SU-DHL-6 (cell line): ENCODE data around the gene CD2.

Experiments
- H2AFZ ChIP-seq: fragments of 200-600 bp; sonication (generic); 2 replicates; pipeline ENCODE4 v1.6.1; 2014; ENCODE audit warnings: low read depth, mild to moderate bottlenecking, moderate library complexity, mixed read lengths, antibody characterized with exemption, low read length; ENCODE audit not compliant: severe bottlenecking
- H3F3A ChIP-seq: fragments of 200-600 bp; shearing (Covaris generic); 2 replicates; pipeline ENCODE4 v1.6.0; 2016; ENCODE audit warnings: antibody characterized with exemption, mild to moderate bottlenecking; ENCODE audit not compliant: insufficient read depth
- H3K27ac ChIP-seq: fragments of 200-600 bp; sonication (generic); 2 replicates; pipeline ENCODE4 v1.5.1; 2016; ENCODE audit warnings: low read depth, mild to moderate bottlenecking, low read length, moderate library complexity, mixed read lengths
- H3K27me3 ChIP-seq: fragments of 200-600 bp; sonication (generic), shearing (Covaris generic); 2 replicates; pipeline ENCODE4 v1.6.0; 2014; ENCODE audit warnings: mild to moderate bottlenecking, low read length
- H3K36me3 ChIP-seq: fragments of 200-600 bp; sonication (generic); 2 replicates; pipeline ENCODE4 v1.6.1; 2014; ENCODE audit warnings: mild to moderate bottlenecking, low read length, mixed read lengths
- H3K4me2 ChIP-seq: fragments of 300-600, 200-600 bp; shearing (Covaris generic), sonication (generic); 2 replicates; pipeline ENCODE4 v1.6.0; 2014; ENCODE audit warnings: low read length, low read depth, mild to moderate bottlenecking; ENCODE audit not compliant: poor library complexity, severe bottlenecking
- H3K4me3 ChIP-seq: fragments of 200-600 bp; sonication (generic); 2 replicates; pipeline ENCODE4 v1.5.1; 2014; ENCODE audit warnings: antibody characterized with exemption, low read length, mild to moderate bottlenecking, mixed read lengths; ENCODE audit not compliant: insufficient read depth, poor library complexity, severe bottlenecking
- H3K79me2 ChIP-seq: fragments of 200-600 bp; sonication (generic); 2 replicates; pipeline ENCODE4 v1.6.1; 2014; ENCODE audit warnings: mild to moderate bottlenecking, low read length, moderate library complexity; ENCODE audit not compliant: insufficient read depth
- H3K9ac ChIP-seq: fragments of 200-600 bp; sonication (generic); 2 replicates; pipeline ENCODE4 v1.7.0; 2014; ENCODE audit warnings: mild to moderate bottlenecking, low read length
- H3K9me2 ChIP-seq: fragments of 200-600 bp; sonication (generic); replicated peaks from 2 replicates; pipeline ENCODE4 v1.6.1; 2014; ENCODE audit warnings: low read length; ENCODE audit not compliant: insufficient read depth
- H3K9me3 ChIP-seq: fragments of 200-600 bp; sonication (generic); 2 replicates; pipeline ENCODE4 v1.6.1; 2014; ENCODE audit warnings: low read length, mixed read lengths; ENCODE audit not compliant: insufficient read depth
- H4K20me1 ChIP-seq: fragments of 200-600 bp; sonication (generic); 2 replicates; pipeline ENCODE4 v1.6.1; 2014; ENCODE audit warnings: low read depth, mild to moderate bottlenecking, antibody characterized with exemption, low read length, moderate library complexity, mixed read lengths
- EZH2phosphoT487 ChIP-seq: fragments of 200-600 bp; sonication (generic), shearing (Covaris generic); conservative IDR thresholded peaks from 2 replicates; pipeline ENCODE4 v1.6.1; 2018; ENCODE audit warnings: mild to moderate bottlenecking, antibody characterized with exemption, low read length, moderate library complexity, mixed read lengths
- TF ChIP-seq, protein P1 (sequence below): fragments of 200-600 bp; sonication (generic); IDR thresholded peaks from one replicate; pipeline ENCODE4 v1.5.1; 2017; ENCODE audit warnings: antibody characterized with exemption, mild to moderate bottlenecking, low read length, moderate library complexity; ENCODE audit not compliant: insufficient read depth, poor library complexity, severe bottlenecking

Gene CD2

DNA sequence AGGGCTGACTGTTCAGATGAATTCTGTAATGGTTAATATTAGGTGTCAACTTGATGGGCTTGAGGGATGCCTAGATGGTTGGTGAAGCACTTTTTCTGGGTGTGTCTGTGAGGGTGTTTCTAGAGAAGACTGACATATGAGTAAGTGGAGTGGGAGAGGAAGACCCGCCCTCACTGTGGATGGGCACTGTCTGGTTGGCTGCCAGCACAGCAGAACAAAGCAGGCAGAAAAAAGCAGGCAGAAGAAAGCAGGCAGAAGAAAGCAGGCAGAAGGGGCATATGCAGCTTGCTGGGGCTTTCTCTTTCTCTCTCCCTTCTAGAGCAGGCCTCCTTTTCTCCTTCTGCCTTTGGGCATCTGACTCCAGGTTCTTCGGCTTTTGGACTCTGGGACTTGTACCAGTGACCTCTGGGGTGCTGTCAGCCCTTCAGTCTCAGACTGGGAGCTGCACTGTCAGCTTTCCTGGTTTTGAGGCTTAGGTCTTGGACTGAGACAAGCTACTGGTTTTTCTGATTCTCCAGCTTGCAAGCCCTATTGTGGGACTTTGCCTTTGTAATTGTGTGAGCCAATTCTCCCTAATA lies 42.9 kb upstream of the CD2 start:
- no peak overlapping the region for H2AFZ ChIP-seq
- no peaks in the 10 kb centered on the region for H3K27me3 ChIP-seq
- TF ChIP-seq, protein P1, sequence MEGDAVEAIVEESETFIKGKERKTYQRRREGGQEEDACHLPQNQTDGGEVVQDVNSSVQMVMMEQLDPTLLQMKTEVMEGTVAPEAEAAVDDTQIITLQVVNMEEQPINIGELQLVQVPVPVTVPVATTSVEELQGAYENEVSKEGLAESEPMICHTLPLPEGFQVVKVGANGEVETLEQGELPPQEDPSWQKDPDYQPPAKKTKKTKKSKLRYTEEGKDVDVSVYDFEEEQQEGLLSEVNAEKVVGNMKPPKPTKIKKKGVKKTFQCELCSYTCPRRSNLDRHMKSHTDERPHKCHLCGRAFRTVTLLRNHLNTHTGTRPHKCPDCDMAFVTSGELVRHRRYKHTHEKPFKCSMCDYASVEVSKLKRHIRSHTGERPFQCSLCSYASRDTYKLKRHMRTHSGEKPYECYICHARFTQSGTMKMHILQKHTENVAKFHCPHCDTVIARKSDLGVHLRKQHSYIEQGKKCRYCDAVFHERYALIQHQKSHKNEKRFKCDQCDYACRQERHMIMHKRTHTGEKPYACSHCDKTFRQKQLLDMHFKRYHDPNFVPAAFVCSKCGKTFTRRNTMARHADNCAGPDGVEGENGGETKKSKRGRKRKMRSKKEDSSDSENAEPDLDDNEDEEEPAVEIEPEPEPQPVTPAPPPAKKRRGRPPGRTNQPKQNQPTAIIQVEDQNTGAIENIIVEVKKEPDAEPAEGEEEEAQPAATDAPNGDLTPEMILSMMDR: no peak
- TF ChIP-seq EZH2phosphoT487: no peak
- no peak overlapping the region for H3K27ac ChIP-seq
- H3K79me2 ChIP-seq: no peaks in the 10 kb centered on the region
- H3K4me2 ChIP-seq: no peak overlapping the region
- H3K9me2 ChIP-seq: no peaks in the 10 kb centered on the region
- no peaks in the 10 kb centered on the region for H3K36me3 ChIP-seq
- no peaks in the 10 kb centered on the region for H4K20me1 ChIP-seq
- H3K9me3 ChIP-seq: no peaks in the 10 kb centered on the region
- H3K9ac ChIP-seq: no peak overlapping the region
- H3F3A ChIP-seq: no peaks in the 10 kb centered on the region
- H3K4me3 ChIP-seq: no peak overlapping the region

DNA sequence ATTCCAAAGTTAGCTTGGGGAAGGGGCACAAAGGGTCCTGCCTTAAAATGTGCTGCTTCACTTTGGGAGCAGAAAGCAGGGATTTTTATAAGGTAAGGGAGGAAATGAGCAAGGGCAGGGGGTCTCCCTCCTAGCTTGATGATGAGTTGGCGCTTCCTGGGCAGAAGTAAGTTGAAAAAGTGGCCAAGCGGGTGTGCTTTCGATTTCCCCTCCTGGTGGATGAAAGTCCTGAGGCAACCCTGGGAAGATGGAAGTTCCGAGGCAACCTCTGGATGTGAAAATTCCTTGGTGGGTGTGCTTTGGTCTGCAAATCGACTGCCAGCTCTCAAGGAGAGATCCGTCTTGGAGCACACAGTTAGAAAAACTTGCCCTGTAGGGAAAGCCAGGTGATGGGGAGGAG lies 41.7 kb upstream of the CD2 start:
- no peak for TF ChIP-seq EZH2phosphoT487
- TF ChIP-seq, protein P1: no peak
- no peaks in the 10 kb centered on the region for H3K36me3 ChIP-seq
- no peaks in the 10 kb centered on the region for H3F3A ChIP-seq
- no peaks in the 10 kb centered on the region for H3K9me2 ChIP-seq
- no peak overlapping the region for H3K4me2 ChIP-seq
- no peak overlapping the region for H3K4me3 ChIP-seq
- no peaks in the 10 kb centered on the region for H3K27me3 ChIP-seq
- no peak overlapping the region for H2AFZ ChIP-seq
- H3K27ac ChIP-seq: no peak overlapping the region
- no peaks in the 10 kb centered on the region for H3K79me2 ChIP-seq
- H3K9me3 ChIP-seq: no peaks in the 10 kb centered on the region
- H3K9ac ChIP-seq: no peak overlapping the region
- no peaks in the 10 kb centered on the region for H4K20me1 ChIP-seq

DNA sequence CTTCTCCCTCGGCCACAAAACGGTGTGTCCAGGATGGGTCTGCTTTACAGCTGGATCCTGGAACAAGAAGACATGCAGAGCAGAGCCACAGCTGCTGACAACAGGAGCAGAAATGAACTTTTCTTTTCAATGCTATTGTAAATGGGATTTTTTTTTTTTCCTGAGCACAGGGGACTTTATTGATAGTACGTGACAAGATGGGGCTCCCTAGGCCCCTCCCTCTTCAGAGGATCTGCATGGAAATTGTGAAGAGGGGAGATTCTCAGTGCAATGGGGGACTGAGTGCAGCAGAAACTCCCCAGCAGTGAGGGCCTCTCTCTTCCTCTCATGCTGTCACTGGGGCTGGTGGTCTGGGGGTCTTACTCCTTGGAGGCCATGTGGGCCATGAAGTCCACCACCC lies 40.8 kb upstream of the CD2 start:
- Histone ChIP-seq H3K4me3 (no peak overlapping the region), H3K27me3 (no peaks in the 10 kb centered on the region), H3K36me3 (no peaks in the 10 kb centered on the region), H3K9ac (no peak overlapping the region), H3K4me2 (no peak overlapping the region), H3K27ac (no peak overlapping the region), H2AFZ (no peak overlapping the region), H3K9me2 (no peaks in the 10 kb centered on the region), H3K79me2 (no peaks in the 10 kb centered on the region), H3F3A (no peaks in the 10 kb centered on the region), H4K20me1 (no peaks in the 10 kb centered on the region), H3K9me3 (no peaks in the 10 kb centered on the region)
- TF ChIP-seq EZH2phosphoT487: no peak
- TF ChIP-seq, protein P1: no peak
